GM18861 (cell line): ENCODE data around the gene SEZ6L2.
"Not testable (repeated sequence)": the region's sequence is repeated elsewhere in the genome, so short reads cannot be mapped to it uniquely, and the experiment has no call there.

ENCODE experiments used
- ATAC-seq: cut with Tn5 transposase; IDR thresholded peaks from one replicate; pipeline ENCODE4 v1.9.1; 2021; ENCODE audit not compliant: unreplicated experiment

Gene SEZ6L2

GRCh38 chr16:29858149-29858849 lies 41.1 kb downstream of the SEZ6L2 start:
- no peak for ATAC-seq

- ATAC-seq, result no peak
These were observed 42.1 kb downstream of the SEZ6L2 start for GRCh38 chr16:29857133-29857760.

GRCh38 chr16:29854520-29855100 lies 44.7 kb downstream of the SEZ6L2 start:
- ATAC-seq, result no peak

DNA sequence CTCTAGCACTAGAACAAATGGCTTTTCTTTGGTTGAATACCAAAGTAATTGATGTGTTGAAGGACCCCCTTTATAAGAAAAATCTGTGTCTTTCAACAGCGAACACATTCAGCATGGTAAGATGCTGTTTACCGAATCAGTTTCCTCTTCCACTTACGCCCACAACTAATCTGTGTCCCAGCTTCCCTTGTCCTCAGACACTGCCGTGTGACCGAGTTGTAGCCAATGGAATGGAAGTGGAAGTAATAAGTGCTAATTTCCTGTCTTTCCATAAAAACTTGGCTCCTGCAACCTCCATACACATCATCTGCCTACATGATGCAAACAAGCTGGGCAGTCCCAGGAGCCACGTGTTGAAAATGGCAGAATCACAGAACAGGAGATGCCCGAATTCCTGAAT lies 46.7 kb downstream of the SEZ6L2 start:
- no peak for ATAC-seq

DNA sequence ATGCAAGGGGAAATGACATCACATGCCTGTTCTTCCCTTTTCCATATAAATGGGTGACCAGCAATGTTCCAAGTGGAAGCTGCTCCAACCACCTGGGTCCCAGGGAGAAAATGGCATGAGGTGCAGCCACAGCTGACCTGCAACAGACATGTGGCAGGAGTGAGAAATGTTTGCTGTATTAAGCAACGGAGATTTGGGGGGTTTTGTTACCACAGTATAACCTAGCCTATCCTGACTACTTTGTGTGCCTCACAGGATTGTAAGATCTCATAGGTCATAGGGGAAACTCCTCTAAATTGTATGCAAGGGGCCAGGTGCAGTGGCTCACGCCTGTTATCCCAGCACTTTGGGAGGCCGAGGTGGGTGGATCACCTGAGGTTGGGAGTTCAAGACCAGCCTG lies 48.4 kb downstream of the SEZ6L2 start:
- ATAC-seq, result no peak

DNA sequence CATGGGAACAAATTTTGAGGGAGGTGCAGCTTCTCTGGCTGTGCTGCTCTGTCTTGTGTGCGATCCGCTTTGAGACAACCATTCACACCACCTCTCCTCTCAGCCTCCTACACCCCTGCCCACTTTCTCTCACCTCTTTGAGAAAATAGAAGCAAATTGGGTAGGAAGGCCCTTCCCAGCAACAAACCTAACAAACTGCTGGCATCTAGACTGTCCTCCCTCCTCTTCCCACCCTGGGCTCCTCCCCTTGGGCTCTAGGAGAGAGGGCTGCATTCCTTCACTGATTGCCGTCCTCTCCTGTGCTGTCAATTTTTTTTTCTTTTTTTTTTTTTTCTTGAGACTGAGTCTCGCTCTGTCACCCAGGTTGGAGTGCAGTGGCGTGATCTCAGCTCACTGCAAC lies 49.8 kb downstream of the SEZ6L2 start:
- no peak for ATAC-seq

- ATAC-seq, result no peak
These were observed 50.7 kb downstream of the SEZ6L2 start for GRCh38 chr16:29848420-29849297.

GRCh38 chr16:29845656-29846055 lies 53.7 kb downstream of the SEZ6L2 start:
- ATAC-seq, result no peak

DNA sequence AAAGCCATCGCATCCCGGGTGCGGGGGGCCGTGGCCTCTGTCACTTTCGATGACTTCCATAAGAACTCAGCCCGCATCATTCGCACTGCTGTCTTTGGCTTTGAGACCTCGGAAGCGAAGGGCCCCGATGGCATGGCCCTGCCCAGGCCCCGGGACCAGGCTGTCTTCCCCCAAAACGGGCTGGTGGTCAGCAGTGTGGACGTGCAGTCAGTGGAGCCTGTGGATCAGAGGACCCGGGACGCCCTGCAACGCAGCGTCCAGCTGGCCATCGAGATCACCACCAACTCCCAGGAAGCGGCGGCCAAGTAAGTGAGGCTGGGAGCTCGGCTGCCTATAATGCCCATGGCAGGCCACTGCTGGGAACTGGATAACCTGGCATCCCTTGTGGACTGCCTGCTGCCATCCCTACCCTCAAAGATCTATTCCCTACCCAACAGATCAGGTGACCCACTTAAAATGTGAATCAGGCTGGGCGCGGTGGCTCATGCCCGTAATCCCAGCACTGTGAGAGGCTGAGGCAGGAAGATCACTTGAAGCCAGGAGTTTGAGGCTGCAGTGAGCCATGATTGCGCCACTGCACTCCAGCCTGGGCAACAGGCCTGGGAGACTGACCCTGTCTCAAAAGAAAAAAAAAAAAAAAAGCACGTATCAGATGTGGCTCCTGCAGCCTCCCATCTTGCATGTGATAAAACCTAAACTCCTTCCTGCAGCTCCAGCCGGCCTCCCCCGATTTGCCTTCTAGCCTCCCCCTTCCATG lies 54.6 kb downstream of the SEZ6L2 start:
- ATAC-seq, result no peak

- no peak for ATAC-seq
These were observed 55.4 kb downstream of the SEZ6L2 start for GRCh38 chr16:29843931-29844330.

GRCh38 chr16:29842732-29843346 lies 56.5 kb downstream of the SEZ6L2 start:
- ATAC-seq, result no peak

GRCh38 chr16:29841631-29842030 lies 57.7 kb downstream of the SEZ6L2 start:
- no peak for ATAC-seq

DNA sequence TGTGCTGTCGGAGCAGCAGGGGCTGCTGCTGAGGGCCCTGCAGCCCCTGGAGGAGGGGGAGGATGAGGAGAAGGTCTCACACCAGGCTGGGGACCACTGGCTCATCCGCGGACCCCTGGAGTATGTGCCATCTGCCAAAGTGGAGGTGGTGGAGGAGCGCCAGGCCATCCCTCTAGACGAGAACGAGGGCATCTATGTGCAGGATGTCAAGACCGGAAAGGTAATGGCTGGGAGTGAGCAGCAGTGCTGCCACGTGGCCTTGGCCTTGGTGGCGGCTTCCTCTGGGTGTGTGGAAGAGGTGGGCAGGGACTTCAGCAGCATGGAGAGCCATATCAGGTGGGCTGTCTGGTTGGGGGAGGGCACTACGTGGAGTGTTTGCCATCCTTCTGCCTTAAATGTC lies 59.1 kb downstream of the SEZ6L2 start:
- no peak for ATAC-seq

DNA sequence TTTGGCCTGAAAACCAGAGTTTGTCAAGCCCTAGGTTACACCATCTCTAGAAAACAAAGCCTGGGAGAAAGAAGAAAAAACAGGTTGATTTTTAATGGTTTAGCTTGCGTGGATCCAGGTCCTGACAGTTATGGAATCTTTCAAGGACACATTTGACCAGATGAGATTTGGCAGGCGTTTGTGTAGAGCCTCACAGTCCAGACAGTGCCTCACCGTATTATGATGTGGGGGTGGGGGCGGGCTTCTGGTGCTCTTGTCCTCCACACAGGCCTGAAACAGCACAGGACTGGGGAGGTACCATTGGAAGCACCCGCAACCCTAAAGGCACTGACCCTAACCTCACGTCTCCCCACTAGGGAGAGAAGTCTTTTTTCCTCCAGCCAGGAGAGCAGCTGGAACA lies 59.5 kb downstream of the SEZ6L2 start:
- ATAC-seq, result no peak

GRCh38 chr16:29837841-29838240 lies 61.5 kb downstream of the SEZ6L2 start:
- no peak for ATAC-seq

DNA sequence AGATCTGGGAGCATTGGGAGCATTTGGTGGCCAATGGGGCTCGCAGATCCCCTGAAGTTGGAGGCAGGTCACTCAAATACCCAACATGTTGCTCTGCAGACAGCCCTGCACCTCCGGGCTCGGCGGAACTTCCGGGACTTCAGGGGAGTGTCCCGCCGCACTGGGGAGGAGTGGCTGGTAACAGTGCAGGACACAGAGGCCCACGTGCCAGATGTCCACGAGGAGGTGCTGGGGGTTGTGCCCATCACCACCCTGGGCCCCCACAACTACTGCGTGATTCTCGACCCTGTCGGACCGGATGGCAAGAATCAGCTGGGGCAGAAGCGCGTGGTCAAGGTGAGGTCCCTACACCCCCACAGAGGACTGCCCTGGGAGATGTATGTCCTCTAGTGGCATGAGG lies 62.7 kb downstream of the SEZ6L2 start:
- ATAC-seq, result no peak

DNA sequence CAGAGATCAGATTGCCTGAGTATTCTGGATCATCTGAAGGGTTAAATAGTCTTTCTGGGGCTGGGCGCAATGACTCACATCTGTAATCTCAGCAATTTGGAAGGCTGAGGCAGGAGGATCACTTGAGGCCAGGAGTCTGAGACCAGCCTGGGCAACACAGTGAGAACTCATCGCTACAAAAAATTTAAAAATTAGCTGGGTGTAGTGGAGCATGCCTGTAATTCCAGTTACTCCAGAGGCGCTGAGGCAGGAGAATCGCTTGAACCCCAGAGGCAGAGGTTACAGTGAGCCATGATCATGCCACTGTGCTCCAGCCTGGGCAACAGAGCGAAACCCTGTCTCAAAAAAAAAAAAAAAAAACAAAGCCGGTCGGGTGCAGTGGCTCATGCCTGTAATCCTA lies 63.4 kb downstream of the SEZ6L2 start:
- no peak for ATAC-seq

GRCh38 chr16:29834079-29834478 lies 65.3 kb downstream of the SEZ6L2 start:
- no peak for ATAC-seq

DNA sequence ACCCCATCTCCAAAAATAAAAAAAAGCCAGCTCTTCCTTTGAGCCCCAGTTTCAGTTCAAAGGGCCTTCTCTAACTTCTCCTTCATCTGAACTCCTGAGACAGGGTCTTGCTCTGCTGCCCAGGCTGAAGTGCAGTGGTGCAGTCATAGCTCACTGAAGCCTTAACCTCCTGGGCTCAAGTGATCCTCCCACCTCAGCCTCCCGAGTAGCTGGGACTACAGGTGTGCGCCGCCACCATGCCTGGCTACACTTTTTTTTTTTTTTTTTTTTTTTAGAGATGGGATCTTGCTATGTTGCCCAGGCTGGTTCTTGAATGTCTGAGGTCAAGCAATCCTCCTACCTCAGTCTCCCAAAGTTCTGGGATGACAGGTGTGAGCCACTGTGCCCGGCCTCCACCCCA lies 66.1 kb downstream of the SEZ6L2 start:
- not testable (repeated sequence) for ATAC-seq

- ATAC-seq, result no peak
These were observed 67.9 kb downstream of the SEZ6L2 start for GRCh38 chr16:29831490-29831889.
